ENCODE results near the gene AUNIP.

AUNIP gene

DNA sequence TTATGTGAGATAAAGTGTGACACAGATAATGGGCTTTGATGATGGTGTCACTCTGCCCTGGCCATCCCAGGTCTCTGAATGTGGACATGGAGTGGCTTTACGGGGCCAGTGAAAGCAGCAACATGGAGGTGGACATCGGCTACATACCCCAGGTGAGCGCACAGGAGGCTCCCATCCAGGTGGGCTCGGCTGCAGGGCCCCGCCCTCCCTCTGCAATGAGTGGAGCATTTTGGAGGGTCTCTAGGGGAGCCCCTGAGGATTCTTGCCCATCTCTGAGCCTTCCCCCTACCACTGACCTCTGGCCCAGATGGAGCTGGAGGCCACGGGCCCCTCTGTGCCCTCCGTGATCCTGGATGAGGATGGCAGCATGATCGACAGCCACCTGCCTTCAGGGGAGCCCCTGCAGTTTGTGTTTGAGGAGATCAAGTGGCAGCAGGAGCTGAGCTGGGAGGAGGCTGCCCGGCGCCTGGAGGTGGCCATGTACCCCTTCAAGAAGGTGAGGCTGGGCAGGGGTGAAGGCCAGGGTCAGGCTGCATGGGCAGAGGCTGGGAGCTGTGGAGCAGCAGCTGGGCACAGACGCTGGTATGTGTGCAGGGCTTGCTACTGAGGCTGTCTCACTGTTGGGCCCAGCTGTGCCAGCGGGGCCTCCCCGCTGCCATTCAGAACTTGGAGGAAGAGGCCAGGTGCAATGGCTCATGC lies 47.7 kb downstream of the AUNIP start:
- H3K9ac ChIP-seq (ENCODE audit: low read depth in 1 of 2, low read length in 2 of 2): no peak overlapping the region

DNA sequence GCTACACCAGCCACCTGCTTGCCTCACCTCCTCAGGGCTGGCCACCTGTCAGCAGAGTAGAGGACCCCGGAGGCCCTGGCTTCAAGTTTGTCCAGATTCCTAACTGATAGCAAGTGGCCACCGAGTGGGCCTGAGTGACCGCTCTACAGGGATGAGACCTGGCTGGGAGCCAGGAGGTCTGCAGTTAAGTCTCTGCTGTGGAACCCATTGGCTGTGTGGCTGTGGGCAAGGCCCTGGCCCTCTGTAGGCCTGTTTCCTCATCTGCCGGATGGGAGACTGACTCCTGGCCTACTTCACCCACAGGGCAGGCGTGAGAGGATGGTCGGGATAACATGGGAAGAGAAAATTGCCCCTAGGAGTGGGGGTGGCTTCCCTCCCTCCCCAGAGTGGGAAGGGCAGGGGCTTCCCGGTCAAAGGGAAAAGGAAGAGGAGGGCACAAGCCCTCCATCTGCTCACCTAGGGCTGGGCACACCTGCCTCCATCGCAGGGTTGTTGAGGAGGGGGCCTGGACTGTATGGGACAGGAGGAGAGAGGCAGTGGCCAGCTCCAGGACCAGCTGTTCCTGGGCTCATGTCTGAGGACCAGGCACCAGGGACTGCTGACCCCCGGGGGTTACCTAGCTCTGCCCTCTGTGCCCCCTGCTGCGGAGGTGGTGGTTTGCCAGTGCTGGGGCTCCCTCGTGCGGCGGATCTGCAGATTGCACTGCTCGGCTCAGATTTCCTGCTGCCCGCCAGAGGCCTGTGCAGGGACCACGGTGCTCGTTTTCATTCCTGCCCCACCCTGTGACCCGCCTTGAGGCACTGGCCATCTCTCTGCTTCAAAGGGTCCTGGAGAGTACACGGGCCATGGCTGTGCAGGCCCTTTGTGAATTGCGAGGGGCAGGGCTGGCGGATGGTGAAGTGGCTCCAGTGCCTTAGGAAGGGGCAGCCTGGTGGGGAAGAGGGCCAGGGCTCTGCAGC lies 48.6 kb downstream of the AUNIP start:
- no peaks in the 10 kb centered on the region for H3K27me3 ChIP-seq (ENCODE audit: control insufficient read depth in 2 of 2, insufficient read depth in 2 of 2, low read length in 2 of 2)
- H3K4me1 ChIP-seq (ENCODE audit: control insufficient read depth in 2 of 2, insufficient read depth in 2 of 2, low read length in 2 of 2): peaks cover 7% of the 10 kb centered on the region in 2 donors
- no peak overlapping the region for H3K4me3 ChIP-seq (ENCODE audit: low read length in 2 of 2)
- peaks cover 4 to 17% of the 10 kb centered on the region in 2 donors for H3K36me3 ChIP-seq (ENCODE audit: control insufficient read depth in 2 of 2, insufficient read depth in 2 of 2, low read length in 2 of 2)
- H3K9me3 ChIP-seq (ENCODE audit: control insufficient read depth in 2 of 2, low read length in 2 of 2): no peaks in the 10 kb centered on the region
- H3K27ac ChIP-seq (ENCODE audit: low read depth in 2 of 2, low read length in 2 of 2): no peak overlapping the region
- no peak overlapping the region for H3K9ac ChIP-seq (ENCODE audit: low read depth in 1 of 2, low read length in 2 of 2)

More for the DNA sequence above, 47.7 kb downstream of the AUNIP start:
- Histone ChIP-seq H3K27me3 (ENCODE audit: control insufficient read depth in 2 of 2, insufficient read depth in 2 of 2, low read length in 2 of 2) (no peaks in the 10 kb centered on the region), H3K4me3 (ENCODE audit: low read length in 2 of 2) (no peak overlapping the region), H3K4me1 (ENCODE audit: control insufficient read depth in 2 of 2, insufficient read depth in 2 of 2, low read length in 2 of 2) (peaks cover 7% of the 10 kb centered on the region in 2 donors), H3K27ac (ENCODE audit: low read depth in 2 of 2, low read length in 2 of 2) (no peak overlapping the region), H3K36me3 (ENCODE audit: control insufficient read depth in 2 of 2, insufficient read depth in 2 of 2, low read length in 2 of 2) (peaks cover 4 to 13% of the 10 kb centered on the region in 2 donors), H3K9me3 (ENCODE audit: control insufficient read depth in 2 of 2, low read length in 2 of 2) (no peaks in the 10 kb centered on the region)

DNA sequence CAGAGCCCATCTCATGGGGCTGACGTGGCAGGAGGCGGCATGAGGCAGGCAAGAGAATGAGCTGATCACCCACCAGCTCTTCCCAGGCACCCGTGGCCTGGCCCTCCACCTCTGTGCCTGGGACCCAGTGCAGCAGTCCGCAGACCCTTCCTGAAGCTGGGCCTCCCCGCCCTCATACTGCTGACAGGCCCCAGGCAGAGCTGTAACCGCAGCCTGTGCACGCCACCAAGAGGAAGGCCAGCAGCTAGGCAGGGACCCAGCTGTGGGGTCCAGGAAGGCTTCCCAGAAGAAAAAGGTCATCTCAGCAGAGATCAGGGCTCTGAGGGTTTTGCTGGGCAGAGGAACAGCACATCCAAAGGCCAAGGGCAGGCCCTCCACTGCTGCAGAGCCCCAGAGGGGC lies 49.3 kb downstream of the AUNIP start:
- Histone ChIP-seq H3K36me3 (ENCODE audit: control insufficient read depth in 2 of 2, insufficient read depth in 2 of 2, low read length in 2 of 2) (peaks cover 7 to 17% of the 10 kb centered on the region in 2 donors), H3K9me3 (ENCODE audit: control insufficient read depth in 2 of 2, low read length in 2 of 2) (no peaks in the 10 kb centered on the region), H3K27me3 (ENCODE audit: control insufficient read depth in 2 of 2, insufficient read depth in 2 of 2, low read length in 2 of 2) (no peaks in the 10 kb centered on the region), H3K4me3 (ENCODE audit: low read length in 2 of 2) (no peak overlapping the region), H3K4me1 (ENCODE audit: control insufficient read depth in 2 of 2, insufficient read depth in 2 of 2, low read length in 2 of 2) (peaks cover 7% of the 10 kb centered on the region in 2 donors), H3K27ac (ENCODE audit: low read depth in 2 of 2, low read length in 2 of 2) (no peak overlapping the region), H3K9ac (ENCODE audit: low read depth in 1 of 2, low read length in 2 of 2) (no peak overlapping the region)

DNA sequence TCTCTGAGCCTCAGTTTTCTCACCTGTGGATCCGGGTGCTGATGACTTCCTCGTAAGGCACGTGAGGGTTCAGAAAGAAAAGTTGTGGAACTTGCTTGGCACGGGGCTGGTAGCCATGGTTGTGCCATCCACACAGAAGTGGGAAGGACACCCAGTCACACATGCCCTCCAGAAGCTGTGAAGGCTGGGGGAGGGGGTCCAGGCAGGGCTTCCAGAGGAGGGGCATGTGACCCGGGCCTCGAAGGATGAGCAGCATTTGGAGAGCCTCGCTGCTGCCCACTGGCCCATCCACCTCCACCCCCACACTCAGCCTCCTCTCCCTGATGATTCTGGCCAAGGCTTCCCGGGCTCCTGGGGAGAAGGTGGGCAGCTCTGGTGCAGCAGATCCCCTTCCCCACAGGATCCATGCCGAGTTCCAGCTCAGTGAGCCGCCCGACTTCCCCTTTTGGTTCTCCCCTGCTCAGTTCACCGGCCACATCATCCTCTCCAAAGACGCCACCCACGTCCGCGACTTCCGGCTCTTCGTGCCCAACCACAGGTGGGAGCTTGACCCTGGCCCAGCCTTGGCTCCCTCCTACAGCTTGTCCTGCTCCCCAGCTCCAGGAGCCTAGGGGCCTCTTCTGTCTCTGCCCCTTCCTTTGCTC lies 49.9 kb downstream of the AUNIP start:
- Histone ChIP-seq H3K27me3 (ENCODE audit: control insufficient read depth in 2 of 2, insufficient read depth in 2 of 2, low read length in 2 of 2) (no peaks in the 10 kb centered on the region), H3K4me1 (ENCODE audit: control insufficient read depth in 2 of 2, insufficient read depth in 2 of 2, low read length in 2 of 2) (peaks cover 7% of the 10 kb centered on the region in 2 donors), H3K27ac (ENCODE audit: low read depth in 2 of 2, low read length in 2 of 2) (no peak overlapping the region), H3K9me3 (ENCODE audit: control insufficient read depth in 2 of 2, low read length in 2 of 2) (no peaks in the 10 kb centered on the region), H3K9ac (ENCODE audit: low read depth in 1 of 2, low read length in 2 of 2) (no peak overlapping the region), H3K36me3 (ENCODE audit: control insufficient read depth in 2 of 2, insufficient read depth in 2 of 2, low read length in 2 of 2) (peaks cover 7 to 16% of the 10 kb centered on the region in 2 donors), H3K4me3 (ENCODE audit: low read length in 2 of 2) (no peak overlapping the region)

DNA sequence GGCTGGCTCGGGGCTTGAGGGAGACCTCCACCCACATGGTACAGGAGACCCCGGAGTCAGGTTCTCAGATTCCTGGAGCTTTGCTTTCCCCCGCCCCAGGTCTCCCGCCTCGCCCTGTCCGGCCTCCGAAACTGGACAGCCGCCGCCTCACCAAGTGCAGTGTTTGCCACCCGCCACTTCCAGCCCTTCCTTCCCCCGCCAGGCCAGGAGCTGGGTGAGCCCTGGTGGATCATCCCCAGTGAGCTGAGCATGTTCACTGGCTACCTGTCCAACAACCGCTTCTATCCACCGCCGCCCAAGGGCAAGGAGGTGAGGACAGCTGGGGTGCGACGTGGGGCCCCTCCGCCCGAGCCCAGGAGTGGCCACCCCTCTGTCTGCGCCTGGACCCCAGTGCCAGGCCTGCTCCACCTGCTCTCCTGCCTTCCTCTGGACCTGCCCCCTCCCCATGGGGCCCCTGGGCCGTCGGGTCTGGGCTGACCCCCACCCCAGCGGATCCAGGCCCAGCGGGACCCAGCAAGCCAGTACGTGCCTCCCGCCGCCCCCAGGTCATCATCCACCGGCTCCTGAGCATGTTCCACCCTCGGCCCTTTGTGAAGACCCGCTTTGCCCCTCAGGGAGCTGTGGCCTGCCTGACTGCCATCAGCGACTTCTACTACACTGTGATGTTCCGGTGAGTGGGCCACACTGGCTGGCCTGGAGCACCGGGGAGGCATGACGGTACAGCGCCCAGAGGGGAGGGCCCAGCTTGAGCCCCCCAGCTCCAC lies 50.6 kb downstream of the AUNIP start:
- peaks cover 7% of the 10 kb centered on the region in 2 donors for H3K4me1 ChIP-seq (ENCODE audit: control insufficient read depth in 2 of 2, insufficient read depth in 2 of 2, low read length in 2 of 2)
- no peak overlapping the region for H3K27ac ChIP-seq (ENCODE audit: low read depth in 2 of 2, low read length in 2 of 2)
- H3K27me3 ChIP-seq (ENCODE audit: control insufficient read depth in 2 of 2, insufficient read depth in 2 of 2, low read length in 2 of 2): no peaks in the 10 kb centered on the region
- no peak overlapping the region for H3K9ac ChIP-seq (ENCODE audit: low read depth in 1 of 2, low read length in 2 of 2)
- no peak overlapping the region for H3K4me3 ChIP-seq (ENCODE audit: low read length in 2 of 2)
- H3K36me3 ChIP-seq (ENCODE audit: control insufficient read depth in 2 of 2, insufficient read depth in 2 of 2, low read length in 2 of 2): peaks cover 7 to 12% of the 10 kb centered on the region in 2 donors
- no peaks in the 10 kb centered on the region for H3K9me3 ChIP-seq (ENCODE audit: control insufficient read depth in 2 of 2, low read length in 2 of 2)

DNA sequence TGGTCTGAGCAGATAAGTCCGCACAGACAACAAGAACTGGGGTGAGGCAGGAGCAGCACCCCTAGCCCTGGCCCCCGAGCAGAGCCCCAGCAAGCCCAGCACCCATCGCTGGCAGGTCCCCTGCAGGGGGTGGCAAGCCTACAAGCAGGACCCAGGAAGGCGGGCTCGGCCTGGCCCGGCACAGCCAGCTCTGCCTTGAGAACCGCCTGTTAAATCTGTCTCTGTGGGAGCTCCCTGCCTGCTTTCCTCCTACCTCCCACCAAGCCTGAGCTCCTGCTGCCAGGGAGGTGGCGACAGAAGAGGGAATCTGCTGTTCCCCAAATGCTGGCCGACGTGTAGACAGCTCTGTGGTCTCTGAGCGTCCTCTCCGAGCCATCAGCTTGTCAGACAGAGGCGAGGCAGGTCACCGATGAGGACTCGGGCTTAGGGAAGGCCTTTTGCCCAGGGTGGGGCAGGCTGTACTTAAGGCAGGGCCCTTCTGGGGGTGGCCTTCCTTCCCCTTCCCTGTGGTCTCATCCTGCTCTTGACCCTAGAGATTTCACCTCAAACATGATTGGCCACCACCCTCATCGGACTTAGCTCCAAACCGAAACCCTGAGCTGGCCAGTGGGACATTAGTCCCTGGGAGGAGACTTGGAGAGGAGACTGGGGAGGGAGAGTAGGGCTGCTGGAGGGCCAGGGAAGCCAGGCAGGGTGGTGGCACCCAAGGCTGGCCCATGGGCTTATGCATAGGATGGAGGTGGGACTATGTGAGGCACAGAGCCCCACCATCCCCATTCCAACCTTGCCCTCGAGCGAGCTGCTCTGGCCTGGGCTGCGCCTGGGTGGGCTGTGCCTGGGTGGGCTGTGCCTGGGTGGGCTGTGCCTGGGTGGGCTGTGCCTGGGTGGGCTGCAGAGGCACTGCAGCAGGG lies 51.5 kb downstream of the AUNIP start:
- peaks cover 7 to 9% of the 10 kb centered on the region in 2 donors for H3K4me1 ChIP-seq (ENCODE audit: control insufficient read depth in 2 of 2, insufficient read depth in 2 of 2, low read length in 2 of 2)

DNA sequence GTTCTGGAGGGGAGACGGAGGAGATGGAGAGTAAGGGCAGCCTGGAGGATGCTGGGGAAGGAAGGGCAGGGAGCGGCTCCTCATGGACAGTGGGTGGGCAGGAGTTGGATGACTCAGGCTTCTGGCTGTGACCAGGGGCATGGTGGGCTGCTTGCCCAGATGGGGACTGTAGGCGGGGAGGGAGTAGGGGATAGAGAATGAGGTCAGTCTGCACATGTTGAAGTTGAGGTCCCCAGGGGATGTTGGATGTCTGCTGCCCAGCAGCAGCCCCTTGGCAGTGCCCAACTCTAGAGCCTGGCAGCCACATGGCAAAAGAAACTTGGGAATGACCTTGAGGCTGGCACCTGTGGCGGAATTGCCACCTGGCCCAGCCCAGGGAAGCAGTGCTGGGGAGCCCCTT lies 52.8 kb downstream of the AUNIP start:
- H3K27me3 ChIP-seq (ENCODE audit: control insufficient read depth in 2 of 2, insufficient read depth in 2 of 2, low read length in 2 of 2): peaks cover 0 to 2% of the 10 kb centered on the region in 2 donors
- peaks cover 7 to 10% of the 10 kb centered on the region in 2 donors for H3K4me1 ChIP-seq (ENCODE audit: control insufficient read depth in 2 of 2, insufficient read depth in 2 of 2, low read length in 2 of 2)
- H3K4me3 ChIP-seq (ENCODE audit: low read length in 2 of 2): no peak overlapping the region
- no peaks in the 10 kb centered on the region for H3K9me3 ChIP-seq (ENCODE audit: control insufficient read depth in 2 of 2, low read length in 2 of 2)
- H3K27ac ChIP-seq (ENCODE audit: low read depth in 2 of 2, low read length in 2 of 2): no peak overlapping the region
- H3K9ac ChIP-seq (ENCODE audit: low read depth in 1 of 2, low read length in 2 of 2): no peak overlapping the region
- H3K36me3 ChIP-seq (ENCODE audit: control insufficient read depth in 2 of 2, insufficient read depth in 2 of 2, low read length in 2 of 2): peaks cover 3 to 5% of the 10 kb centered on the region in 2 donors

More for the DNA sequence above, 51.5 kb downstream of the AUNIP start:
- H3K27ac ChIP-seq (ENCODE audit: low read depth in 2 of 2, low read length in 2 of 2): peak overlapping the region in 1 of 2 donors; percentile 11
- no peaks in the 10 kb centered on the region for H3K9me3 ChIP-seq (ENCODE audit: control insufficient read depth in 2 of 2, low read length in 2 of 2)
- peaks cover 0 to 2% of the 10 kb centered on the region in 2 donors for H3K27me3 ChIP-seq (ENCODE audit: control insufficient read depth in 2 of 2, insufficient read depth in 2 of 2, low read length in 2 of 2)
- H3K4me3 ChIP-seq (ENCODE audit: low read length in 2 of 2): no peak overlapping the region
- peaks cover 3 to 7% of the 10 kb centered on the region in 2 donors for H3K36me3 ChIP-seq (ENCODE audit: control insufficient read depth in 2 of 2, insufficient read depth in 2 of 2, low read length in 2 of 2)
- H3K9ac ChIP-seq (ENCODE audit: low read depth in 1 of 2, low read length in 2 of 2): no peak overlapping the region

DNA sequence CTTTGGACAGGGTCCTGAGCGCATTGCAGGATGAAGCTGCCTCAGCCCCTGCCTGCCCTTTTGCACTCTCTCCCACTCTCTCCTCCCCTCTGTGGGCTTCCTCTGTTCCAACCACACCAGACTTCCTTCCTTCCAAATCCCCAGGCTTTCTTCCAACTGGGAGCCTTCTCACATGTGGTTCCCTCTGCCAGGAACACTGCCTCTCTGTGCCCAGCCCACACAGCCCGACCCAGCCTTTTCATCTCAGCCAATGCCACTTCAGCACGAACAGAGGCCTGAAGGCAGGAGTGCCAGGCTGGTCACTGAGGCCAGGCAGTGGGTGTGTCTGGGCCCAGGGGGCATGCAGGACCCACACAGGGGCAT lies 53.4 kb downstream of the AUNIP start:
- peaks cover 3 to 5% of the 10 kb centered on the region in 2 donors for H3K36me3 ChIP-seq (ENCODE audit: control insufficient read depth in 2 of 2, insufficient read depth in 2 of 2, low read length in 2 of 2)
- H3K4me1 ChIP-seq (ENCODE audit: control insufficient read depth in 2 of 2, insufficient read depth in 2 of 2, low read length in 2 of 2): peaks cover 10% of the 10 kb centered on the region in 2 donors
- peaks cover 0 to 2% of the 10 kb centered on the region in 2 donors for H3K27me3 ChIP-seq (ENCODE audit: control insufficient read depth in 2 of 2, insufficient read depth in 2 of 2, low read length in 2 of 2)
- H3K9ac ChIP-seq (ENCODE audit: low read depth in 1 of 2, low read length in 2 of 2): no peak overlapping the region
- H3K9me3 ChIP-seq (ENCODE audit: control insufficient read depth in 2 of 2, low read length in 2 of 2): no peaks in the 10 kb centered on the region
- H3K4me3 ChIP-seq (ENCODE audit: low read length in 2 of 2): no peak overlapping the region
- H3K27ac ChIP-seq (ENCODE audit: low read depth in 2 of 2, low read length in 2 of 2): no peak overlapping the region

Data from mucosa of rectum (tissue), 2 donors.